ENCODE measurements around the gene GPC1.

GPC1 gene

DNA sequence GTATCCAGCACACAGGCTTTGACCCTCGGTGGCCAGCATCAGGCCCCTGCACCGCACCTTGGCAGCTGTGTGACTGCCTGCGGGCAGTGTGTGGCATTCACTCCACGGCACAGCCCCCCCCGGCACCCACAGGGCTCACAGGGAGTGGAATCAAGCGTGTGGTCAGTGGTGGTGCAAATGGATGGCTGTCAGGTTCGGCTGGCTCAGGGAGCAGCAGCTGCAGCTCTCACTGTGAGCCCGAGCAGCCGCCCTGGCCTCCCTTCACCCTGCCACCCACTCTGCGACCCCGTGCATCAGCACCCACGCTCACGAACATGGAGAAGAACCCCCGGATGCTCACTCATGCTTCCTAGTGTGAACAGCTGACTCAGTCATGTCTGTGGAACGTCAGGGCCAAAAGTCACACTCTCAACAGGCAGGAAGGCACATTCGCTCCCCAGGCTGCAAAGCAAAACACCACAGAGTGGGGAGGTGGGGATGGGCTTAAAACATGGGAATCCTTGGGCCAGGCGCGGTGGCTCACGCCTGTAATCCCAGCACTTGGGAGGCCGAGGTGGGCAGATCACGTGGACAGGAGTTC is 41.5 kb upstream of the GPC1 start (continued):
- TF ChIP-seq PRDM4 (tag by site-specific recombination; IDR thresholded peaks at IDR 0.05): no peak
- no peak for TF ChIP-seq ZNF280D (tag by site-specific recombination; IDR thresholded peaks at IDR 0.05)
- TF ChIP-seq GLI4 (tag by site-specific recombination; IDR thresholded peaks at IDR 0.05): no peak
- TF ChIP-seq, protein P1, sequence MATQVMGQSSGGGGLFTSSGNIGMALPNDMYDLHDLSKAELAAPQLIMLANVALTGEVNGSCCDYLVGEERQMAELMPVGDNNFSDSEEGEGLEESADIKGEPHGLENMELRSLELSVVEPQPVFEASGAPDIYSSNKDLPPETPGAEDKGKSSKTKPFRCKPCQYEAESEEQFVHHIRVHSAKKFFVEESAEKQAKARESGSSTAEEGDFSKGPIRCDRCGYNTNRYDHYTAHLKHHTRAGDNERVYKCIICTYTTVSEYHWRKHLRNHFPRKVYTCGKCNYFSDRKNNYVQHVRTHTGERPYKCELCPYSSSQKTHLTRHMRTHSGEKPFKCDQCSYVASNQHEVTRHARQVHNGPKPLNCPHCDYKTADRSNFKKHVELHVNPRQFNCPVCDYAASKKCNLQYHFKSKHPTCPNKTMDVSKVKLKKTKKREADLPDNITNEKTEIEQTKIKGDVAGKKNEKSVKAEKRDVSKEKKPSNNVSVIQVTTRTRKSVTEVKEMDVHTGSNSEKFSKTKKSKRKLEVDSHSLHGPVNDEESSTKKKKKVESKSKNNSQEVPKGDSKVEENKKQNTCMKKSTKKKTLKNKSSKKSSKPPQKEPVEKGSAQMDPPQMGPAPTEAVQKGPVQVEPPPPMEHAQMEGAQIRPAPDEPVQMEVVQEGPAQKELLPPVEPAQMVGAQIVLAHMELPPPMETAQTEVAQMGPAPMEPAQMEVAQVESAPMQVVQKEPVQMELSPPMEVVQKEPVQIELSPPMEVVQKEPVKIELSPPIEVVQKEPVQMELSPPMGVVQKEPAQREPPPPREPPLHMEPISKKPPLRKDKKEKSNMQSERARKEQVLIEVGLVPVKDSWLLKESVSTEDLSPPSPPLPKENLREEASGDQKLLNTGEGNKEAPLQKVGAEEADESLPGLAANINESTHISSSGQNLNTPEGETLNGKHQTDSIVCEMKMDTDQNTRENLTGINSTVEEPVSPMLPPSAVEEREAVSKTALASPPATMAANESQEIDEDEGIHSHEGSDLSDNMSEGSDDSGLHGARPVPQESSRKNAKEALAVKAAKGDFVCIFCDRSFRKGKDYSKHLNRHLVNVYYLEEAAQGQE (tag by site-specific recombination; IDR thresholded peaks at IDR 0.05): no peak
- no peak for TF ChIP-seq ZFP37 (tag by site-specific recombination; IDR thresholded peaks at IDR 0.05)

DNA sequence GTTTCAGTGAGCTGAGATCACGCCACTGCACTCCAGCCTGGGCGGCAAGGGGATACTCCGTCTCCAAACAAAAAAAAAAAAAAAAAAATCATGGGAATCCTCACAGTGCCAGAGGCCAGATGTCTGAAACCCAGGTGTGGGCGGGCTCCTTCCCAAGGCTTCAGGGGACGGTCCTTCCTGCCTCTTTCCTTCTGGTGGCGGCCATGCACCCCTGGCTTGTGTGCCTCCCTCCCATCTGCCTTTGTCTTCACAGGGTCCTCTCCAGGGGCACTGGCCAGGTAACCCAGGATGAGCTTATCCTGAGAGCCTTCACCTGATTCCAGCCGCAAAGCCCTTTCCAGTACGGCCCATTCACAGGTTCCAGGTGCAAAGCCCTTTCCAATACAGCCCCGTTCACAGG is 40.9 kb upstream of the GPC1 start:
- H3K9me3 ChIP-seq (ENCODE audit: control insufficient read depth, insufficient read depth, low read depth, low read length): no peaks in the 10 kb centered on the region
- no peak for TF ChIP-seq ZNF239 (tag by site-specific recombination; IDR thresholded peaks at IDR 0.05)
- no peak for TF ChIP-seq SETDB1 (IDR thresholded peaks at IDR 0.05; ENCODE audit: insufficient read length, low read length)
- TF ChIP-seq ZNF48 (tag by site-specific recombination; IDR thresholded peaks at IDR 0.05): no peak
- no peaks in the 10 kb centered on the region for H3K4me1 ChIP-seq (ENCODE audit: control insufficient read depth, insufficient read depth, low read length)
- POLR2A ChIA-PET: no interaction called here
- no peak overlapping the region for H3K4me3 ChIP-seq (ENCODE audit: low read depth, low read length)
- H3K27ac ChIP-seq (ENCODE audit: extremely low read depth, low read depth, low read length): no peak overlapping the region
- CTCF ChIA-PET: no interaction called here
- H3K36me3 ChIP-seq (ENCODE audit: control insufficient read depth in 2 of 2, insufficient read depth in 1 of 2, low read length in 2 of 2): no peaks in the 10 kb centered on the region

GRCh38 chr2:240395448-240395847 is 40.0 kb upstream of the GPC1 start:
- ChIA-PET POLR2A (no interaction called here), CTCF (interaction anchor here (0.6 kb wide), 1 partner anchor 163 kb away, joined by 4 read pairs; no protein-coding TSS in a partner anchor)
- Histone ChIP-seq H3K4me1 (ENCODE audit: control insufficient read depth, insufficient read depth, low read length) (no peaks in the 10 kb centered on the region), H3K4me3 (ENCODE audit: low read depth, low read length) (no peak overlapping the region), H3K9me3 (ENCODE audit: control insufficient read depth, insufficient read depth, low read depth, low read length) (no peaks in the 10 kb centered on the region), H3K27ac (ENCODE audit: extremely low read depth, low read depth, low read length) (no peak overlapping the region), H3K36me3 (ENCODE audit: control insufficient read depth in 2 of 2, insufficient read depth in 1 of 2, low read length in 2 of 2) (no peaks in the 10 kb centered on the region)
- no peak for TF ChIP-seq ZNF2 (tag by site-specific recombination; IDR thresholded peaks at IDR 0.05)
- no peak for TF ChIP-seq ZNF24 (tag by site-specific recombination; IDR thresholded peaks at IDR 0.05)
- TF ChIP-seq ZNF660 (tag by site-specific recombination; IDR thresholded peaks at IDR 0.05): no peak
- TF ChIP-seq GLI4 (tag by site-specific recombination; IDR thresholded peaks at IDR 0.05): no peak
- TF ChIP-seq ZFP69B (tag by site-specific recombination; IDR thresholded peaks at IDR 0.05): no peak
- no peak for TF ChIP-seq ZNF202 (tag by site-specific recombination; IDR thresholded peaks at IDR 0.05; ENCODE audit: borderline replicate concordance)
- no peak for TF ChIP-seq ZNF398 (tag by site-specific recombination; IDR thresholded peaks at IDR 0.05)
- TF ChIP-seq ZNF610 (tag by site-specific recombination; IDR thresholded peaks at IDR 0.05; ENCODE audit: borderline replicate concordance): no peak
- TF ChIP-seq ZNF280C (tag by site-specific recombination; IDR thresholded peaks at IDR 0.05): no peak
- TF ChIP-seq ZXDB (tag by site-specific recombination; IDR thresholded peaks at IDR 0.05): no peak
- TF ChIP-seq, protein P2, sequence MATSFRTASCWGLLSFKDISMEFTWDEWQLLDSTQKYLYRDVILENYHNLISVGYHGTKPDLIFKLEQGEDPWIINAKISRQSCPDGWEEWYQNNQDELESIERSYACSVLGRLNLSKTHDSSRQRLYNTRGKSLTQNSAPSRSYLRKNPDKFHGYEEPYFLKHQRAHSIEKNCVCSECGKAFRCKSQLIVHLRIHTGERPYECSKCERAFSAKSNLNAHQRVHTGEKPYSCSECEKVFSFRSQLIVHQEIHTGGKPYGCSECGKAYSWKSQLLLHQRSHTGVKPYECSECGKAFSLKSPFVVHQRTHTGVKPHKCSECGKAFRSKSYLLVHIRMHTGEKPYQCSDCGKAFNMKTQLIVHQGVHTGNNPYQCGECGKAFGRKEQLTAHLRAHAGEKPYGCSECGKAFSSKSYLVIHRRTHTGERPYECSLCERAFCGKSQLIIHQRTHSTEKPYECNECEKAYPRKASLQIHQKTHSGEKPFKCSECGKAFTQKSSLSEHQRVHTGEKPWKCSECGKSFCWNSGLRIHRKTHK (tag by site-specific recombination; IDR thresholded peaks at IDR 0.05): no peak

All from HEK293 (cell line).